CD4-positive, alpha-beta T cell treated with Interleukin-4 for 4 hours (primary cell): ENCODE measurements around the gene EFS.
"Not testable (repeated sequence)": the region's sequence is repeated elsewhere in the genome, so short reads cannot be mapped to it uniquely, and the experiment has no call there.

Experiments used
- DNase-seq: peaks from one replicate; pipeline ENCODE4 v3.0.0-alpha.2; 2020

The EFS gene

GRCh38 chr14:23365036-23365731, at the start of gene EFS:
TSS of gene EFS (minus strand) at chr14:23365172. CDS start at chr14:23365025, 147 bp downstream.
- DNase-seq, result no peak

- no peak for DNase-seq
Measured at GRCh38 chr14:23414254-23414653, 49.3 kb upstream of the EFS start.

DNA sequence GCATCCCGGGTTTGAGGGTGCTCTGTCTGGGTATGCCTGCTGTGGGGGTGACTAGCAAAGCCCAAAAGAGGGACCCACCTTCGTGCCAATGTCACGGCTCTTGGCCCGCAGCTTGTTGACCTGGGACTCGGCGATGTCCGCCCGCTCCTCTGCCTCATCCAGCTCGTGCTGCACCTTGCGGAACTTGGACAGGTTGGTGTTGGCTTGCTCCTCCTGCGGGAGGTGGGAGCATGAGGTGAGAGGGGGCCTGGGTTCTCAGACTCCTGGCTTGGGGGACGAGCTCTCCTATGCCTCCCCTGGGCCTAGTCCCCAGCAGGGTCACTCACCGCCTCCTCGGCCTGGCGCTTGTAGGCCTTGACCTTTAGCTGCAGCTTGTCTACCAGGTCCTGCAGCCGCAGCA, 48.7 kb upstream of the EFS start:
- DNase-seq, result no peak

DNA sequence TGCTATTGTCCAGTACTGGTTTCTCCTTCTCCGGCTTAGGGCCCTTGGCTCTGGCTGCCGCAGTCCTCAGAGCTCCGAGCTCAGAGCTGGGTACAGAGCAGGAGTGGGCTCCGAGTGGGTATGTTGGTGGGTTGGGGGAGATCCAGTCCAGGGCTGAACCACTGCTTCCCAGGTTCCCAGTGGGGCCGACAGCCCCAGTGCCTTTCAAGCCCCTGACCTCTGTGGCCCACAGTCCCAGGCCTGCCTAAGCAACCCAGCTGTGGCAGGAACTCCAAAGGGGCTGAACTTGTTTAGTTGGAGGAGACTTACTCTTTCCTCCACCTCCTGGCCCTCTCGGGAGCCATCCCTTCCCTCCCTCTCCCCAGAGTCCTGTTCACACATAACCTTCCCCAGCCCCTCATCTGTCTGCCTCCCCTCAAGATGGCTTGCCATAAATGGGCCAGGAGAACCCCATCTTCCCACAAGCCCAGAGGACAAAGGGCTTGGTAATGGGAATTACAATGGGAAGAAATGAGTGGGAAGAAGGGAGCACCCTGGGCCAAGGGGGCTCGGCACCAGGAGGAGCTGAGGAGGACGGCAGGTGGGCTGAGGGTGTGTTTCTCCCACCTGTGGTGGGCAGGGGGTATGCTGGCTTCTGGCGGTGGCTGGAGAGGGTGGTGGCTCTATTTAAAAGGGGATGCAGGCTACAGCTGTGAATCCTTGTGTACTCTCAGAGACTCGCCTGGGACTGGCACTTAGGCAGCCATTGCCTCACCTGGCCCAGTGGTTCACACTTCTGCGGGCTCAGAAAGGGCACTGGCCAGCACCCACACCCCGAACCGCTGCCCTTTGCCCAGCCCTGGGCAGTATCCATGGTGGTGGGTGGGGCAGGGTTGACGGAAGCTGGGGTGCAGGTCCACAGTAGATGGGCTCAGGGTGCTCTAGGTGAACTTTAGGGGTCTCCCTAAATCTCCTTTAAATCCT, 46.9 kb upstream of the EFS start:
- no peak for DNase-seq

- DNase-seq, result no peak
Measured at GRCh38 chr14:23409966-23410635, 45.1 kb upstream of the EFS start.

- no peak for DNase-seq
Measured at GRCh38 chr14:23409475-23409874, 44.5 kb upstream of the EFS start.

- DNase-seq, result no peak
Measured at GRCh38 chr14:23408307-23408630, 43.3 kb upstream of the EFS start.

- no peak for DNase-seq
Measured at GRCh38 chr14:23407516-23408306, 42.7 kb upstream of the EFS start, which contains the start of gene MYH6. TSS of gene MYH6 (minus strand) at chr14:23408273. CDS start at chr14:23407223, 1,050 bp downstream.

DNA sequence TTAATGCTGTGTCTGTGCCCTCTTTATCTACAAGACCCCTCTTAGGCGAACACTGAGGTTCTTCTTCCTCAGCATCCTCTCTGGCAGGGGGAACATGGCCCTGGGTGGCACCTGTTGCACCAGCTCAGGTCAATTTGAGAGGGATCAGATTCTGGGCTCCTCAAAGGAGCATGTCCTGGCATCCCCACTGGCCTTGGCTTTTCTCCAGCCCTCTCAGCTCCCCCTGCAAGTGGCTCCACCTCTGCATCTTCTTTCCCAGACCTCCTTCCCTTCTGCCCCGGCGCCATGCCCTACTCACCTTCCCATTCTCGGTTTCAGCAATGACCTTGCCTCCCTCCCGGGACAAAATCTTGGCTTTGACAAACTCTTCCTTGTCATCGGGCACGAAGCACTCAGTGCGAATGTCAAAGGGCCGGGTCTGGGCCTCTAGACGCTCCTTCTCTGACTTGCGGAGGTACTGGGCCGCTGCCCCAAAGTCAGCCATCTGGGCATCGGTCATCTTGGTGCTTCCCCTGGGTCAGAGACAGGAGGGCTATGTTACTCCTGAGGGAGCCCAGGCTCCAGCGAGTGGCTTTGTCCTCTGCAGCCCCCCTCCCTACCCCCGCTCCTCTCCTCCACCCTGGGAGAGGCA, 41.9 kb upstream of the EFS start:
- no peak for DNase-seq

- DNase-seq, result no peak
Measured at GRCh38 chr14:23406244-23406643, 41.3 kb upstream of the EFS start.

- DNase-seq, result no peak
Measured at GRCh38 chr14:23405516-23406025, 40.6 kb upstream of the EFS start.

DNA sequence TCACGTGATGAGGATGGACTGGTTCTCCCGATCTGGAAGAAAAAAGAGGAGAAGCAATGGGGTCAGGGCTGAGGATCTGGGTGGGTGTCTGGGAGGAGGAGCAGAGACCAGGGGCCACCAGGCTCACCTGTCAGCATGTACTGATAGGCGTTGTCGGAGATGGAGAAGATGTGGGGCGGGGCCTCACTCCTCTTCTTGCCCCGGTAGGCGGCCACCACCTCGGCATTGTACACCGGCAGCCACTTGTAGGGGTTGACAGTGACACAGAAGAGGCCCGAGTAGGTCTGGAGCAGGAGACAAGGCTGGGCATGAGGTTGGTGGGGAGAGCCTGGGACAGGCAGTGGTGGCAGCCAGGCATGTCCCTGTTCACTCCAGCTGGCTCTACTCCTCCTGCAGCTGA, 40.1 kb upstream of the EFS start:
- DNase-seq, result no peak

- DNase-seq, result no peak
Measured at GRCh38 chr14:23404331-23404900, 39.4 kb upstream of the EFS start.

GRCh38 chr14:23403908-23404307, 38.9 kb upstream of the EFS start:
- no peak for DNase-seq

GRCh38 chr14:23403139-23403438, 38.1 kb upstream of the EFS start:
- DNase-seq, result no peak

DNA sequence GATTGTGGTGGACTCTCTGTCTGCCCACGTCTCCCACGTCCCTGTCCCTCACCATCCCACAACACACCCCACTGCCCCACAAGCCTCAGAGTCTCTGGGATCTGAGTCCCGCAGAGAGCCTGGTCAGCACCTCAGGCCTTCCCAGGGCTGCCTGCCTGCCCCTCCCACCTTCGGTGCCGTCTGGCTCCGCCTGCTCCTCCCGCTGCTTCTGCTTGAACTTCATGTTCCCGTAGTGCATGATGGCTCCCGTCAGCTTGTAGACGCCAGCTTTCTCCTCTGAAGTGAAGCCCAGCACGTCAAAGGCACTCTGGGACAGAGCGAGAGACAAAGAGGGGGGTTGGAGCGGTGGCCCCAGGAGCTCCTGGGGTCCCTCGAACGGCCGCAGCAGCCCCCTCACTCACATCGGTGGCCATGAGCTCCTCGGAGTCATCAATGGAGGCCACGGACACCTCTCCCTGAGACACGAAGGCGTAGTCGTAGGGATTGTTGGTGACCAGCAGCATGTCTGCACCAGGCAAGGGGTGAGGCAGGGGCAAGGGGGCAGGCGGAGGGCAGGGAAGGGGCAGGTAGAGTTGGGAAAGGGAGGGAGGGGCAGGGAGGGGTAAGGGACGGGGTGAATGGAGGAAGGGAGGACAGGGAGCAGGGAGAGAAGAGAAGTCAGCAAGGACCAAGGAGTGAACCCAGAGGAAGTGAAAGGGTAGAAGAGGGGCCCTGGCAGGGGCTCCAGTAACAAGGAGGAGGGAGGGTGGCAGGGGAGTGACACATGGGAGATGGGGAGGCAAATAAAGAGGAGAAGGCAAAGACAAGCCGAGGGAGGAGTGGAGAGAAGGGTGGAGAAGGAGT, 37.5 kb upstream of the EFS start:
- DNase-seq, result no peak

GRCh38 chr14:23401291-23401690, 36.3 kb upstream of the EFS start:
- DNase-seq, result no peak

GRCh38 chr14:23400496-23401149, 35.7 kb upstream of the EFS start:
- DNase-seq, result not testable (repeated sequence)

DNA sequence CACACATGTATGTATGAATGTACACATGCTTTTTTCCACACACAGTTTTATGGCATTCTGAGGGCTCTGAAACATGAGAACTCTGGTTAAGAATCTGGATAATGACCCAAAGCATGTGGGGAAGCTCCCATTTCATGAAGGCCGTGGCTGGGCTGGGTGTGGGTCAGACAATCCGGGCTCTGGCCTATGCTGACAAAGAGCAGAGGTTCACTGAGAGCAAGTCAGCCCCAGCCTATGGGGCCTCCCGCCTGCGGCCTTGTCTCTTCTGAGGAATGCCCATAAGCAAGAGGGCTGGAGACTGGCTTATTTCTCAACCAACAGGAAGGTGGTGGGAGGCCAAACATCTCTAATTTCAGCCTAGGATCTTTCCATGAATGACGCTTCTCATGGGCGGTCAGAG, 34.6 kb upstream of the EFS start:
- no peak for DNase-seq

- no peak for DNase-seq
Measured at GRCh38 chr14:23399136-23399535, 34.2 kb upstream of the EFS start.
